GM19239 (cell line): ENCODE measurements around the gene SPATA45.

Source experiments
- DNase-seq: peaks from one replicate; pipeline ENCODE4 v3.0.0; 2011; ENCODE audit warnings: low spot score; ENCODE audit not compliant: insufficient read length
- FAIRE-seq: peaks from 2 replicates; lab custom pipeline; 2011; peaks lifted over from hg19 to GRCh38; lab: Jason Lieb, UNC

The SPATA45 gene

DNA sequence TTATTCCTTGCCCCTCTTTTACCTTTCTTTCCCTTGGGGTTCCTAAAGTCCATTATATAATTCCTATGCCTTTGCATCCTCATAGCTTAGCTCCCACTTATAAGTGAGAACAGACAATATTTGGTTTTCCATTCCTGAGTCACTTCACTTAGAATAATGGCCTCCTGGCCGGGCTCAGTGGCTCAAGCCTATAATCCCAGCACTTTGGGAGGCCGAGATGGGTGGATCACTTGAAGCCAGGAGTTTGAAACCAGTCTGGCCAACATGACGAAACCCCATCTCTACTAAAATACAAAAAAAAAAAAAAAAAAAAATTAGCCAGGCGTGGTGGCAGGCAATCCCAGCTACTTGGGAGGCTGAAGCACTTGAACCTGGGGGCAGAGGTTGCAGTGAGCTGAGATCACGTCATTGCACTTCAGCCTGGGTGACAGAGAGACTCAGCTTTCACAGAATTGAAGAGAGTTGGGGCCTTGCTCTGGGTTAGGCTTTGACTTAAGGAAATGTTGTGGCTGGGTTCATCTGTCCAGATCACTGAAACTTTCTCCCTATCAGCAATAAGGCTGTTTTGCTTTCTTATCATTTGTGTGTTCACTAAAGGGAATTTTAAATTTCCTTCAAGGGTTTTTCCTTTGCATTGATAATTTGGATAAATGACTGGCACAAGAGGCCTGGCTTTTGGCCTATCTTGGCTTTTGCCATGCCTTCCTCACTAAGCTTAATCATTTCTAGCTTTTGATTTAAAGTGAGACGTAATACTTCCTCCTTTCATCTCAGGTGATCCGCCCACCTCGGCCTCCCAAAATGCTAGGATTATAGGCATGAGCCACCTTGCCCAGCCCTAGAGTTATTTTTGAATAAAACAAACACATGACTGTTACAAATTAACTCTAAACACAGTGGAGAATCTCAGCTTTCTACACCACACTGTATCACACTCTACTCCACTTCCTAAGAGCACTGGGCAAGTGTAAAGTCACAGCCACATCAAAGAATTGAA lies 13.9 kb downstream of the SPATA45 start:
- FAIRE-seq (peak; percentile 90), DNase-seq (peak; percentile 15)

DNA sequence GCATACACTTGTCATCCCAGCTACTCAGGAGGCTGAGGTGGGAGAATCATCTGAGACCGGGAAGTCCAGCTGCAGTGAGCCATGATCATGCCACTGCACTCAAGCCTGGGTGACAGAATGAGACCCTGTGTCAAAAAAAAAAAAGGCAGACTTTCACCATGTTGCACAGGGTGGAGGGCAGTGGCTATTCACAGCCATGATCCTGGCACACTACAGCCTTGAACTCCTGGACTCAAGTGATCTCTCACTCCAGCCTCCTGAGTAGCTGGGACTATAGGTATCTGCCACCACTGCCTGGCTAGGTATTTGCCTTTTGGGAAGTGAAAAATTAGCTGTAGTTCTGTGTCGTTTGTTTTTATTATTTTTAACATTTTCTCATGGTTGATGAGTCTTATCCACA lies 19.1 kb downstream of the SPATA45 start:
- no peak for FAIRE-seq

DNA sequence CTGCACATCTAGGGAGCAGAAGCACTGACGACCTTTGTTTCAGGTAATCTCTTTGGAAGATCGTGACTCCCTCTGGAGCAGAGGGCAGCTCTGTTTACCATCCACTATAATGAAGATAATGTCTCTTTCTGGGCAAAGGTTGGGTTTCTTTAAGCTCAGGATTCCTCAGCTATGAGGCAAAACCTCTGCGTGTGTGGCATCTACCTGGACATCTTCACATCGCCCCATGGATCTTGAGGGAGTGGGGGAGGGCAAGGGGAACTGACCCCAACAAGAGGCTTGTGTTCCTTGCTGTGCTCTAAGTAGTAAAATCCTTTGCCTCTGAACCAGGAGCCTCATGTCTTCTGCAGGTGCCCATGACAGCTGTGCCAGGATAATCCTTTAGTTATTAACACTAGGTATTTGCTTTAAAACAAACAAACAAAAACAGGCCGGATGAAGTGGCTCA lies 19.6 kb downstream of the SPATA45 start:
- no peak for DNase-seq
- FAIRE-seq, result no peak

More for the DNA sequence above, 19.1 kb downstream of the SPATA45 start:
- no peak for DNase-seq

- FAIRE-seq (no peak), DNase-seq (no peak)
Measured at GRCh38 chr1:212827171-212827776, 20.2 kb downstream of the SPATA45 start.

- no peak for FAIRE-seq
Measured at GRCh38 chr1:212825798-212826452, 21.5 kb downstream of the SPATA45 start.

GRCh38 chr1:212824201-212824600 lies 23.2 kb downstream of the SPATA45 start:
- no peak for DNase-seq
- no peak for FAIRE-seq

More at GRCh38 chr1:212825798-212826452, 21.5 kb downstream of the SPATA45 start:
- no peak for DNase-seq

DNA sequence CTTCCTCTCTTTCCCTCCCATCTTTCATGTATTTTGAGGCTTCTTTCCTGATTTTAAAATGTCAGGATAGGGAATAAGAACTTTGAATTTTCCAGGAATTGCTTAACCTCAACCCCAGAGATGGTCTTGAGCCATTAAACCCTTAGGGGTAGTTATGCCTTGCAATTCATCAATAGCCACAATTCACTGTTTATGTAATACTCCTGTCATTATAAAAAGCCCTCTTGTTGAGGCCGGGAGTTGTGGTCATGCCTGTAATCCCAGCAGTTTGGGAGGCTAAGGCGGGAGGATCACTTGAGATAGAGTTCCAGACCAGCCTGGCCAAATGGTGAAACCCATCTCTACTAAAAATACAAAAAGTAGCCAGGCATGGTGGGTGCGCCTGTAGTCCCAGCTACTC lies 24.5 kb downstream of the SPATA45 start:
- FAIRE-seq, result no peak
- DNase-seq, result no peak

DNA sequence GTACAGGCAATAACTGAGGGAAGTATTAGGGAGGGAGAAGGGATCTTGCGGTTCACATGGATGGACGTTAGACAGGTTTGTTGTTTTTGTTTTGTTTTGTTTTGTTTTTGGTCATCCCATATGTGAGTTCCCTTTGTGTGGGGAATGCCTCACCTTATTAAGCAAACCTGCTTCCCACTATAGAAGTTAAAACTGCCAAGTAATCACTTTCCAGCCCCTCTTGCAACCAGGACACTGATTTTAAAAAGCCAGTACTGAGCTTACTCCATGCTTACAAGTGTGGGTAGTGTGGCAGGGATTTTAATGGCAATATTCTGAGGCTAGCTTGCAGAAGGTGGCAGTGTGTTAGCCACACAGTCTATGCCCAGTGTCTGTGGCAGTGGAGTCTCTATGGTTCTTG lies 26.5 kb downstream of the SPATA45 start:
- DNase-seq (no peak), FAIRE-seq (no peak)

GRCh38 chr1:212819726-212820125 lies 27.7 kb downstream of the SPATA45 start:
- FAIRE-seq (peak; percentile 85), DNase-seq (no peak)

GRCh38 chr1:212816567-212817278 lies 30.7 kb downstream of the SPATA45 start:
- FAIRE-seq (no peak), DNase-seq (no peak)

GRCh38 chr1:212814537-212815334 lies 32.7 kb downstream of the SPATA45 start:
- FAIRE-seq (peak; percentile 73), DNase-seq (no peak)

DNA sequence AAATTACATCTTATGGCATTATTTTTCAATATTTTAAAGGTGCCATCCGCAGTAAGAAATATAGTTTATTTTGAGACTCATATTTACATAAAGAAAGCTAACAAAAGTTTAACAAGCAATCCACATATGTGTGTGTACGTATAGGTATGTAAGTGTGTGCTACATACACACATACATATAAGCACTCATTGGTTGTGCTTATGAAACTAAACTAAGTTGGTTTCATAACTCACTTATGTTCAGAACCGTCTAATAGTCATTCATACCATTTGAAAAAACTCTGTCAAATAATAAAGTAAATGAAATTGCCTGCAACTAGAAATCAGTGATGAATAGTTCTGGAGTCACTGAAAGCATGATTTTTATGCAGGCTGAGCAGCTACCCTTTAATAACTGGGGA lies 41.7 kb downstream of the SPATA45 start:
- DNase-seq, result no peak
- FAIRE-seq, result peak; percentile 8

GRCh38 chr1:212797681-212798080 lies 49.8 kb downstream of the SPATA45 start:
- DNase-seq (no peak), FAIRE-seq (no peak)

- FAIRE-seq, result peak; percentile 95
- peak; percentile 49 for DNase-seq
Measured at GRCh38 chr1:212794561-212795014, 52.9 kb downstream of the SPATA45 start.

DNA sequence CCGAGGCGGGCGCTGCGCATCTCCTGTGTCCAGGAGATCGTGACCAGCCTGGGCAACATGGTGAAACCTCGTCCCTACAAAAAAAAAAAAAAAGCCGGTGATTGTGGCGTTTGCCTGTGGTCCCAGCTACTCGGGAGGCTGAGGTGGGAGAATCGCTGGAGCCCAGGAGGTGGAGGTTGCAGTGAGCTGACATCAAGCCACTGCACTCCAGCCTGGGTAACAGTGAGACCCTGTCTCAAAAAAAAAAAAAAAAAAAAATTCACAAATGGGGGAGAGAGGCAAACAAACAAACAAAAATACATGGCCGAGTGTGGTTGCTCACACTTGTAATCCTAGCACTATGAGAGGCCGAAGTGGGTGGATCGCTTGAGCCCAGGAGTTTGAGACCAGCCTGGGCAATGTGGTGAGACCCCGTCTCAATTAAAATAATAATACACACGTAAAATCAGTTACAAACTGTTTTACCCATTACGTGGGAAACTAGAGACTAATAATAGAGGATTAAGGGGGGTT lies 55.0 kb downstream of the SPATA45 start:
- FAIRE-seq (no peak), DNase-seq (no peak)

DNA sequence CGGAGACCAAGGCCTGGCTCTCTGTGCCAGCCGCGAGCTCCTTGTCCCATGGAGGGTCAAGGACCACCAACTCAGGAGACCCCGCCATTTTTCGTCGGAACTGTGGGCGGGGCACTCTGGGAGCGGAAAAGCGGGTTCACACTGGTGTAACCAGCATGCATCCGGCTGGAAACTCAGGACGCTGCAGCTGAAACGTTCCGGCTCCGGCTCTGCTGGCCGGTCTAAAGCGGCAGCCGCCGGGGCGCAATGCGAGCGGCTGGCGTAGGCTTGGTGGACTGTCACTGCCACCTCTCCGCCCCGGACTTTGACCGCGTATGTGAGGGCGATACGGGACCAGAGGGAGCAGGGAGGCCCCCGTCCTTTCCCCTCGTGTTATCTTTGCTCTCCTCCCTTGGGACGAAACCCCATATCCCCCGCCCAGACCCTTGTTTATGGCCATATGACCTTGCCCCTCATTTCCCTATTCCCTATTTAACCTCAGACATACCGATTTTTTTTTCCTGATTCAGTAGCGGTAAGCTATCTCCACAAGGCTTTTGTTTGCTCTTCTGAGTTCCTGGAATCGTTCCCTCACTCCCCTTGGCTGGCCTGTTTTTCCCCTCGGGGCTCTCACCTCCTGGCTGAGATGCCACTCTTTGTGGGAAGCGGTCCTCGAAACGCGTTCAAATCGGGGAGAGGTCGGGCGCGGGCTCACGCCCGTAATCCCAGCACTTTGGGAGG lies 55.6 kb downstream of the SPATA45 start, which contains the start of the genes NSL1 and TATDN3:
Gene NSL1 (minus strand): TSS at position 102 of the 720 bp plus-strand sequence. CDS start 14 bp downstream, at position 88.
Gene TATDN3 (plus strand): TSS at position 219 of the 720 bp plus-strand sequence. CDS start 28 bp downstream, at position 247.
- DNase-seq (peak; percentile 49), FAIRE-seq (peak; percentile 98)

DNA sequence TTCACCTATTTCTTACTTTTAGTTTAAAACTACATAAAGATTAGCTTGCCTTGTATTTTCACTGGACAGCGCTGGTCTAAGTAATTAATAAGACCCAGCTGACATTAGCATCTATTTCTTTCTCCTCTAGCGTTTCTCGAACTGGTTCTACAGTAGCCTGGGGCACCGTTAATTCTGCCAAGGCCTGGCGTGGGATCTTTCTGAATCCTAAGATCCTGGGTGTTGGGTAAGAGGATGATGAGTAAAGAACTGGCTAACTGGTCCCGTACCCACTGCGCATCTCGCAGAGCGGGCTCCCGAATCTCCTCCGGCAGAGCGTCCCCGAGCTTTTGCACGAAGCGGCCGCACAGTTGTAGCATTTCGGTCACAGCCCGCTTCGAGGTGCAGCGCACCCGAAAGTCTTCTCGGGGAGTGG lies 56.2 kb downstream of the SPATA45 start:
- no peak for FAIRE-seq
- DNase-seq, result peak; percentile 26

GRCh38 chr1:212785871-212786270 lies 61.6 kb downstream of the SPATA45 start:
- DNase-seq (no peak), FAIRE-seq (no peak)
